ENCODE data around the gene FALEC. TPM values are rescaled to one million over a fixed set of nuclear protein-coding genes. Genes with fewer than 3 reads are reported as not detected.

FALEC gene
- total RNA-seq, 2 experiments from 2014 or later, result not detected

DNA sequence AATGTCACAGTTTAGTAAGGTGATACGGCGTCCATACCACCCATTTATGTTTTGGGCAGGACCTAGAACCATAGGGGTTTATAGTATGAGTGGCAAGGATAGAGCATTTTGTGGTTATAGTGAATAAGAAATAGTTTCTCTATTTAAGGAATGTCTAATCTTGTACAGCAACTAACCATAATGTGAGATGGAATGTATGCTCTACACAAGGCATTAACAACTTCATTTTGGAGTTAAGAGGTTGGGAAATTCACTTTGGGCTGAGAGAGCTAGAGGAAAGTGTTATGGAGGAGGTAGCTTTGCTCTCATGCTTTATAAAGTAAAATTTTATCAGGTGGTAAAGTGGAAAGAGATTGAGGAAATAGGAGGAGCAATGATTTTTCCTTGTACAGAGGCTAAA is 66.8 kb downstream of the FALEC start:
- DNase-seq (no peak), ATAC-seq (no peak)
- H3K4me3 Mint-ChIP-seq, result no peak overlapping the region
- POLR2A ChIA-PET, result interaction anchor here (0.7 to 16.9 kb wide), 2 partner anchors 18 to 27 kb away, joined by 3 to 542 read pairs; no protein-coding TSS in a partner anchor
- intact Hi-C loops (cut with micrococcal nuclease), result no loop called here
- no peak for TF ChIP-seq CTCF (IDR thresholded peaks at IDR 0.05)
- H3K9me3 Mint-ChIP-seq, result no peaks in the 10 kb centered on the region
- H3K4me1 Mint-ChIP-seq (ENCODE audit: low read depth), result peaks cover 15% of the 10 kb centered on the region
- H3K27me3 Mint-ChIP-seq, result no peaks in the 10 kb centered on the region
- no peak overlapping the region for H3K27ac Mint-ChIP-seq
- peaks cover 18% of the 10 kb centered on the region for H3K36me3 Mint-ChIP-seq (ENCODE audit: low read depth)
- CTCF ChIA-PET, result interaction anchor here (1.4 to 15.9 kb wide), 2 partner anchors 21 to 39 kb away, joined by 4 to 237 read pairs; no protein-coding TSS in a partner anchor

Small RNAs within 50 kb of the gene (microRNA-seq; reads per million reads assigned to microRNA genes)
- gene MIR4257 (ENCODE audit: borderline microRNAs expressed, borderline replicate concordance) (not detected), gene MIR6878 (ENCODE audit: borderline microRNAs expressed, borderline replicate concordance) (not detected)

Other genes with a start within 250 kb of the FALEC start
- gene APH1A, start 246.7 kb upstream of the FALEC start, total RNA-seq, result 10 to 100 TPM; 83.7 to 87.4 TPM
- gene C1orf54, start 243.0 kb upstream of the FALEC start, total RNA-seq, result 1 to 10 TPM in 1 of 2 experiments, under 1 TPM in 1; 0.90 to 1.3 TPM
- gene CIART, start 233.2 kb upstream of the FALEC start, total RNA-seq, result 1 to 10 TPM; 3.6 to 5.1 TPM
- gene MRPS21, start 221.9 kb upstream of the FALEC start, total RNA-seq, result 10 to 100 TPM; 73.4 to 81.9 TPM
- 10 to 100 TPM; 55.4 to 55.7 TPM for gene PRPF3, start 194.2 kb upstream of the FALEC start, total RNA-seq
- gene RPRD2, start 151.6 kb upstream of the FALEC start, total RNA-seq, result 10 to 100 TPM; 17.6 to 19.4 TPM
- gene TARS2, start 28.3 kb upstream of the FALEC start, total RNA-seq, result 10 to 100 TPM; 43.3 to 44.5 TPM
- gene ECM1, start 7.6 kb upstream of the FALEC start, total RNA-seq, result under 1 TPM; 0.74 to 0.81 TPM
- gene ADAMTSL4, start 33.7 kb downstream of the FALEC start, total RNA-seq, result under 1 TPM; 0.11 to 0.20 TPM
- 100 to 1,000 TPM; 207 TPM for gene MCL1, start 63.9 kb downstream of the FALEC start, total RNA-seq
- 100 to 1,000 TPM; 177 to 182 TPM for gene ENSA, start 113.9 kb downstream of the FALEC start, total RNA-seq
- gene GOLPH3L, start 181.4 kb downstream of the FALEC start, total RNA-seq, result 10 to 100 TPM; 15.8 to 16.9 TPM
- not detected for gene HORMAD1, start 205.1 kb downstream of the FALEC start, total RNA-seq

Measured in activated CD8-positive, alpha-beta T cell treated with anti-CD3 and anti-CD28 coated beads for 36 hours (primary cell).